ENCODE measurements around the gene EXOC4. TPM values are rescaled to one million over a fixed set of nuclear protein-coding genes. Genes with fewer than 3 reads are reported as not detected.

EXOC4 gene
- polyA plus RNA-seq, 2 donors, result 11.1 to 19.0 TPM

DNA sequence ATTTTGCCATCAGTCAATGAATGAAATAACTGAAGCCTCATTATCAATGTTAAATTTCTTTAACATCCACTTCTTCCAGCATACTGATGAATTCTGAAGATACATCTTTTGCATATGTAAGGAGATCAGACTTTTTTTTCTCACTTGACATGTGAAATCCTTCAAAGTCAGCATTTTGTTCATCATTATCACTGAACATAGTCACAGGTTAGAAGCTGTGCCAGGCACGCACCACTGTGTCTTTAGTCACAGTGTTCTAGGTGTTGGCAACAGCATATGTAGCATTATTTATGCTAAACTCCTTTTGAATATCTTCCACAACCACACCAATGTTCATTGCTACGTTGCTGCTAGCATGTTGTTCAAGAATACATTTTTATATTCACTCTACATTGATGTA, 450.1 kb downstream of the EXOC4 start:
- Histone ChIP-seq H3K36me3 (ENCODE audit: control insufficient read depth in 2 of 2, insufficient read depth in 2 of 2, low read length in 1 of 2) (no peaks in the 10 kb centered on the region), H3K27me3 (ENCODE audit: control insufficient read depth in 1 of 2, insufficient read depth in 2 of 2, low read length in 2 of 2) (no peaks in the 10 kb centered on the region), H3K9me3 (ENCODE audit: control insufficient read depth in 2 of 2, insufficient read depth in 1 of 2, low read depth in 1 of 2, low read length in 1 of 2) (no peaks in the 10 kb centered on the region), H3K4me3 (ENCODE audit: low read depth in 1 of 2, low read length in 2 of 2) (no peak overlapping the region), H3K27ac (ENCODE audit: low read depth in 2 of 2, low read length in 1 of 2) (no peak overlapping the region), H3K4me1 (ENCODE audit: control insufficient read depth in 2 of 2, insufficient read depth in 2 of 2, low read length in 1 of 2) (no peaks in the 10 kb centered on the region)
- WGBS, 2 donors, result 48 to 89% methylated on average over 2 of the region's 2 CpGs

DNA sequence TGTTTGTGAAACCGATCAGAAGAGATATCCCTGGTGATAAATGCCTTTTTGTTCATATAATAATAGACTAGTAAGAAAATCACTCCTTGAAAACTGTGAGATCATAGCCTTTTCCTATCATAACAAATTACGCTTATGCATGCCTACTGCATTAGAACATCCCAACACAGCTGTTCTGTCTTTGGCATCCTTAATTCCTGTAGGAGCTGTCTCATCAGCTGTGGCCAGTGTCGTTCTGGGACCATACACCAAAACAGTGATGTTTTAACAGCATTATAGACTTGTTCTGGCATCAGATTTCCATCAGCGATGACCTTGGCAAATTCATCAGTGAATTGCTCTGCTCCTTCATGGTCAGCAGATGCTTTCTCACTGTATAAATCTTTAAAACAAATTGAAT, 450.7 kb downstream of the EXOC4 start:
- no peak overlapping the region for H3K27ac ChIP-seq (ENCODE audit: low read depth in 2 of 2, low read length in 1 of 2)
- 65 to 80% methylated on average over 4 of the region's 4 CpGs for WGBS, 2 donors
- H3K36me3 ChIP-seq (ENCODE audit: control insufficient read depth in 2 of 2, insufficient read depth in 2 of 2, low read length in 1 of 2), result no peaks in the 10 kb centered on the region
- no peaks in the 10 kb centered on the region for H3K9me3 ChIP-seq (ENCODE audit: control insufficient read depth in 2 of 2, insufficient read depth in 1 of 2, low read depth in 1 of 2, low read length in 1 of 2)
- H3K4me1 ChIP-seq (ENCODE audit: control insufficient read depth in 2 of 2, insufficient read depth in 2 of 2, low read length in 1 of 2), result no peaks in the 10 kb centered on the region
- no peaks in the 10 kb centered on the region for H3K27me3 ChIP-seq (ENCODE audit: control insufficient read depth in 1 of 2, insufficient read depth in 2 of 2, low read length in 2 of 2)
- H3K4me3 ChIP-seq (ENCODE audit: low read depth in 1 of 2, low read length in 2 of 2), result no peak overlapping the region

DNA sequence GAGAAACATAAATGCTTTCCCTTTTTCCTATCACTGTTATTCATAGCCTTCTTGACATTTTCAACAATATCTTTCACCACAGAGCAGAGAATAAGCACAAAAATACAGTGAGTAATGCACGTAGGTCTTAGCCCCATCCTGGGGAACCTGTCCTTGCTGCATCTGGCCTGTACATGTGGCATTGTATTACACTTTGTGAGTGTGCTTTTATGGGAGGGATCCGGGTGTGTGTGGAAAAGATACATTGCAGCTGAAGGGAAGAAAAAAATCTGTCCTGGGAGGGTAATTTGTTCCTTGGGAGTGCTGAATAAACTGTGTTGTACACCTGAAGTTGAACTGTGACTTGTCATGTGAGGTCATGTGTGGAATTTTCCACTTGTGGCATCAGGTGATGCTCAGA, 451.6 kb downstream of the EXOC4 start:
- H3K27me3 ChIP-seq (ENCODE audit: control insufficient read depth in 1 of 2, insufficient read depth in 2 of 2, low read length in 2 of 2), result no peaks in the 10 kb centered on the region
- no peaks in the 10 kb centered on the region for H3K9me3 ChIP-seq (ENCODE audit: control insufficient read depth in 2 of 2, insufficient read depth in 1 of 2, low read depth in 1 of 2, low read length in 1 of 2)
- H3K4me1 ChIP-seq (ENCODE audit: control insufficient read depth in 2 of 2, insufficient read depth in 2 of 2, low read length in 1 of 2), result no peaks in the 10 kb centered on the region
- H3K27ac ChIP-seq (ENCODE audit: low read depth in 2 of 2, low read length in 1 of 2), result no peak overlapping the region
- no peak overlapping the region for H3K4me3 ChIP-seq (ENCODE audit: low read depth in 1 of 2, low read length in 2 of 2)
- no peaks in the 10 kb centered on the region for H3K36me3 ChIP-seq (ENCODE audit: control insufficient read depth in 2 of 2, insufficient read depth in 2 of 2, low read length in 1 of 2)
- WGBS, 2 donors, result 83 to 91% methylated on average over 2 of the region's 2 CpGs

DNA sequence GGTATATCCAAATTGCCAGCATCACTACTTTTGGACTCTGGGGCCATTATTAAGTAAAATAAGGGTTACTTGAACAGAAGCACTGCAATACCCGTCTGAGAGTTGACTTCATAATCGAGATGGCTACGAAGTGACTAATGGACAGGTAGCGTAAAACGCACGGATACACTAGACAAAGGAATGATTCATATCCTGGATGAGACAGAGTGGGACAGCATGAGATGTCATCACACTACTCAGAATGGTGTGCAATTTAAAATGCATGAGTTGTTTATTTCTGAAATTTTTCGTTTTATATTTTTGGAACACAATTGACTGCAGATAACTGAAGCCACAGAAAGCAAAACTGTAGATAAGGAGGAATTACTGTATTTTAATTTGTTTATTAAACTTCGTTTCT, 452.7 kb downstream of the EXOC4 start:
- no peak overlapping the region for H3K4me3 ChIP-seq (ENCODE audit: low read depth in 1 of 2, low read length in 2 of 2)
- 68 to 72% methylated on average over 8 of the region's 8 CpGs for WGBS, 2 donors
- no peaks in the 10 kb centered on the region for H3K27me3 ChIP-seq (ENCODE audit: control insufficient read depth in 1 of 2, insufficient read depth in 2 of 2, low read length in 2 of 2)
- H3K9me3 ChIP-seq (ENCODE audit: control insufficient read depth in 2 of 2, insufficient read depth in 1 of 2, low read depth in 1 of 2, low read length in 1 of 2), result no peaks in the 10 kb centered on the region
- H3K36me3 ChIP-seq (ENCODE audit: control insufficient read depth in 2 of 2, insufficient read depth in 2 of 2, low read length in 1 of 2), result no peaks in the 10 kb centered on the region
- no peak overlapping the region for H3K27ac ChIP-seq (ENCODE audit: low read depth in 2 of 2, low read length in 1 of 2)
- H3K4me1 ChIP-seq (ENCODE audit: control insufficient read depth in 2 of 2, insufficient read depth in 2 of 2, low read length in 1 of 2), result no peaks in the 10 kb centered on the region

DNA sequence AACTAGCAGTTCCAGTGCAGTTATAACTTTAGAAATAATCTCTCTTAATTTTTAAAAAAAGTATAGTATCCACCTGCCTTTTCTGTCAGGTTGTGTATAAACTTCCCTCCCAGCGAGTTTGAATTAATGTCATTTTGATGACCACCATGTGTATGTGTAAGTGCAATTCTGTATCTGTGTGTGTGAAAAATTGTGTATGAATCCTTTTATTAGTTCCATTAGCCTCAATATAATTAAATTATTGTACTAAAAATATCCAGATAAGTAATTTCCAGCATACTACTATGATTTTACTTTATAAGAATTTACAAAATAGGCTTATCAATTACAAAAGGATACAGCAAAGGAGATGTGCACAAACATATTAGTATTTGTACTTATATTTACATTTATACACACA, 453.1 kb downstream of the EXOC4 start:
- 98 to 100% methylated on average over 1 of the region's 1 CpG for WGBS, 2 donors
- Histone ChIP-seq H3K36me3 (ENCODE audit: control insufficient read depth in 2 of 2, insufficient read depth in 2 of 2, low read length in 1 of 2) (no peaks in the 10 kb centered on the region), H3K9me3 (ENCODE audit: control insufficient read depth in 2 of 2, insufficient read depth in 1 of 2, low read depth in 1 of 2, low read length in 1 of 2) (no peaks in the 10 kb centered on the region), H3K4me1 (ENCODE audit: control insufficient read depth in 2 of 2, insufficient read depth in 2 of 2, low read length in 1 of 2) (no peaks in the 10 kb centered on the region), H3K4me3 (ENCODE audit: low read depth in 1 of 2, low read length in 2 of 2) (no peak overlapping the region), H3K27me3 (ENCODE audit: control insufficient read depth in 1 of 2, insufficient read depth in 2 of 2, low read length in 2 of 2) (no peaks in the 10 kb centered on the region), H3K27ac (ENCODE audit: low read depth in 2 of 2, low read length in 1 of 2) (no peak overlapping the region)

DNA sequence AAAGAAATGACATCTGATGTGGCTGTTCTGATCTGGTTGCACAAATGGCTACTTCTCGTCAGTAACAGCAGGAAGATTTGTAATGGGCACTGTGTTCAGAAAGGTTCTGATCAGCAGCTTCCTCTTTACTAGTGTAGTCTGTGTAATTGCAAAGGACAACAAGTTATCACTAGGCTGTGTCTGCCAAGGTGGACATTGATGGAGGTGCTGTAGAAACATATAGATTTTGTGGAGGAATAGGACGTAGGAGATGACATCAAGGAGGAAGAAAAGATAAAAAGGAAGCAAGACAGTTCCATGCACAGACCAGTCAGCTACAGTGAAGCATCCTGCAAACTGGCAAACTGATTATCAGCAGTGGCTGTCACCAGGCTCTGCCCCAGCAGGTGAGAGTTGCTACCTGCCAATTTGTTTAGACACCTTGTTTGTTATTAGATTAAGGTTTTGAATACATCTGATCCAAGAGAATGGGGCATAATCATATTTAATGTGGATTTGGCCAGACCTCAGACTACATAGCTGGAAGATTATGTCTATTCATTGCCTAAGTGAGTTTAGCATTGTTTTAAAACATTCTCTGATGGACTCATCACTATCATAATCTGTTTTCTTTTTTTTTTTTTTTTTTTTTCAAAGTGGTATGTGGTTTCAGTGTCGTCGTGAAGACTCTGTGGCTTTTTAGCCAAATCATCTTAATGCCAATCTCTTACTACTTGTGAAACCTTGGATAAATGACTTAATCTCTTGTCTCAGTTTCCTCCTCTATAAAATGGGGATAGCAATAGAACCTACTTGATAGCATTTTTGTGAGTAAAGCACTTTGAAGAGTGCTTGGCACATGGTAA, 456.4 kb downstream of the EXOC4 start:
- no peak overlapping the region for H3K27ac ChIP-seq (ENCODE audit: low read depth in 2 of 2, low read length in 1 of 2)
- H3K27me3 ChIP-seq (ENCODE audit: control insufficient read depth in 1 of 2, insufficient read depth in 2 of 2, low read length in 2 of 2), result no peaks in the 10 kb centered on the region
- H3K9me3 ChIP-seq (ENCODE audit: control insufficient read depth in 2 of 2, insufficient read depth in 1 of 2, low read depth in 1 of 2, low read length in 1 of 2), result no peaks in the 10 kb centered on the region
- no peak overlapping the region for H3K4me3 ChIP-seq (ENCODE audit: low read depth in 1 of 2, low read length in 2 of 2)
- no peaks in the 10 kb centered on the region for H3K36me3 ChIP-seq (ENCODE audit: control insufficient read depth in 2 of 2, insufficient read depth in 2 of 2, low read length in 1 of 2)
- WGBS, 2 donors, result 59 to 67% methylated on average over 4 of the region's 4 CpGs
- no peaks in the 10 kb centered on the region for H3K4me1 ChIP-seq (ENCODE audit: control insufficient read depth in 2 of 2, insufficient read depth in 2 of 2, low read length in 1 of 2)

DNA sequence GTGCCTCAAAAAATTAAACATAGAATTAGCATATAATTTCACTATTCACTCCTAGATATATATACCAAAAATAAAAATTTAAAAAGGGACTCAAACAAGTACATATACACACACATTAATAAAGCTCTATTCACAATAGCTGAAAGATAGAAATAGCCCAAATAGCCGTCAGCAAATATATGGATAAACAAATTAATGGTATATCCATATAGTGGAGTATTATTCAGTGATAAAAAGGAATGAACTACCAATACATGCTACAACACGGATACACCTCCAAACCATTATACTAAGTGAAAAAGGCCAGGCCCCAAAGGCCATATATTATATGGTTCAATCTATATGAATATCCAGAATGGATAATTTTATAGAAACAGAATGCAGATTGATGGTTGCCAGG, 459.7 kb downstream of the EXOC4 start:
- Histone ChIP-seq H3K27me3 (ENCODE audit: control insufficient read depth in 1 of 2, insufficient read depth in 2 of 2, low read length in 2 of 2) (no peaks in the 10 kb centered on the region), H3K4me3 (ENCODE audit: low read depth in 1 of 2, low read length in 2 of 2) (no peak overlapping the region), H3K4me1 (ENCODE audit: control insufficient read depth in 2 of 2, insufficient read depth in 2 of 2, low read length in 1 of 2) (no peaks in the 10 kb centered on the region), H3K9me3 (ENCODE audit: control insufficient read depth in 2 of 2, insufficient read depth in 1 of 2, low read depth in 1 of 2, low read length in 1 of 2) (no peaks in the 10 kb centered on the region), H3K27ac (ENCODE audit: low read depth in 2 of 2, low read length in 1 of 2) (no peak overlapping the region), H3K36me3 (ENCODE audit: control insufficient read depth in 2 of 2, insufficient read depth in 2 of 2, low read length in 1 of 2) (no peaks in the 10 kb centered on the region)
- 98% methylated on average over 2 of the region's 2 CpGs for WGBS, 2 donors

DNA sequence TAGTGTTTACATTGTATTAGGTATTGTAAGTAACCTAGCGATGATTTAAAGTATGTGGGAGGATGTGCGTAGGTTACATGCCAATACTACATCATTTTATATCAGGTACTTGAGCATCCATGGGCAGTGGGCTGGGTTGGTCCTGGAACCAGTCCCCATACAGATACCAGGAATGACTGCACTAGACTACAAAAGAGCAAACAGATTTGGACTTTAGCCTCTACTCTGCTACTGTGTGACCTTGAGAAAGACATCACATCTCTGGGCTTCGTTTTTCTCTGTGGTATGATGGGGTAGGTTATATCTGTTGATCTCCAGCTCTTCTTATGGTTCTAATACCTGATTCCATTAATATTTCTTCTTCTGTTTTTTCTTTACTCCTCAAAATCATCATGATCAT, 461.8 kb downstream of the EXOC4 start:
- H3K9me3 ChIP-seq (ENCODE audit: control insufficient read depth in 2 of 2, insufficient read depth in 1 of 2, low read depth in 1 of 2, low read length in 1 of 2), result no peaks in the 10 kb centered on the region
- 86 to 95% methylated on average over 3 of the region's 3 CpGs for WGBS, 2 donors
- H3K36me3 ChIP-seq (ENCODE audit: control insufficient read depth in 2 of 2, insufficient read depth in 2 of 2, low read length in 1 of 2), result no peaks in the 10 kb centered on the region
- no peaks in the 10 kb centered on the region for H3K4me1 ChIP-seq (ENCODE audit: control insufficient read depth in 2 of 2, insufficient read depth in 2 of 2, low read length in 1 of 2)
- H3K4me3 ChIP-seq (ENCODE audit: low read depth in 1 of 2, low read length in 2 of 2), result no peak overlapping the region
- no peak overlapping the region for H3K27ac ChIP-seq (ENCODE audit: low read depth in 2 of 2, low read length in 1 of 2)
- no peaks in the 10 kb centered on the region for H3K27me3 ChIP-seq (ENCODE audit: control insufficient read depth in 1 of 2, insufficient read depth in 2 of 2, low read length in 2 of 2)

DNA sequence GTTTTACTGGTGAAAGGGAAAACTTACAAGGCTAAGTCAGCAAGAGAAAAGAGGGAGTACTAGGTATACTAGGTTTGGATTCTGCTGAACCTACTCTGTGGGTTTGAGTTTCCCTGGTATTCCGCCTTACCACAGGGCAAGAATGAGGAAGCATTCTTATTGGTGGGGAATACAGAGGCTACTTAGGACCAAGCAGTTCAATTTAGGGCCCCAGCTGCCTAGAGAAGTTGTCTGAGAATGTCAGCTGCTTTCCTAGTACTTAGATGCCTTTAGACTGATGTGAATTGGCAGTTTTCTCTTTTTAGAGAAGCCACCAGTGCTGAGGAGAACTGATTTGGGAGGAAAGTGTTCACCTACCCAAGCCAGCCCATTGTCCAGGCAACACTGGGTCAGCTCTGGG, 465.3 kb downstream of the EXOC4 start:
- no peak overlapping the region for H3K27ac ChIP-seq (ENCODE audit: low read depth in 2 of 2, low read length in 1 of 2)
- no peaks in the 10 kb centered on the region for H3K9me3 ChIP-seq (ENCODE audit: control insufficient read depth in 2 of 2, insufficient read depth in 1 of 2, low read depth in 1 of 2, low read length in 1 of 2)
- no peak overlapping the region for H3K4me3 ChIP-seq (ENCODE audit: low read depth in 1 of 2, low read length in 2 of 2)
- H3K27me3 ChIP-seq (ENCODE audit: control insufficient read depth in 1 of 2, insufficient read depth in 2 of 2, low read length in 2 of 2), result no peaks in the 10 kb centered on the region
- no peaks in the 10 kb centered on the region for H3K36me3 ChIP-seq (ENCODE audit: control insufficient read depth in 2 of 2, insufficient read depth in 2 of 2, low read length in 1 of 2)
- 95 to 97% methylated on average over 1 of the region's 1 CpG for WGBS, 2 donors
- no peaks in the 10 kb centered on the region for H3K4me1 ChIP-seq (ENCODE audit: control insufficient read depth in 2 of 2, insufficient read depth in 2 of 2, low read length in 1 of 2)

DNA sequence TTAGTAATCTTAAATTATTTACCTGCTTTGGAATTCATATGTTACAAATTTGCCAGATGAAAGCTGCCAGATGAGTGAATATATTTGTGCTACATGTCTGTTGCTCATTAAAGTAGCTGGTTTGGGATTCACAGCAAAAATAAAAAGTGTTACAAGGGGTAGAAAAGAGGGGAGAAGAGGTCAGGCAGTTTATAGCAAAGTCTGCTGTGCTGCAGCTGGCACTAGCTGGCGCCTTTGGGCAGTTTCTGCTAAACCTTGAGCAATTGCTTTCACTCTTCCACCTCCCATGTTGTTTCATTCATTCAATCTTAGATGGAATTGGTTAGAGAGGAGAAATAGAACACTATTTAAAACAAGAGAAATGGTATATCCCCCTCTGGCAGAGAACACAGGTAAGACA, 470.2 kb downstream of the EXOC4 start:
- no peaks in the 10 kb centered on the region for H3K9me3 ChIP-seq (ENCODE audit: control insufficient read depth in 2 of 2, insufficient read depth in 1 of 2, low read depth in 1 of 2, low read length in 1 of 2)
- H3K27me3 ChIP-seq (ENCODE audit: control insufficient read depth in 1 of 2, insufficient read depth in 2 of 2, low read length in 2 of 2), result no peaks in the 10 kb centered on the region
- H3K4me3 ChIP-seq (ENCODE audit: low read depth in 1 of 2, low read length in 2 of 2), result no peak overlapping the region
- WGBS, 2 donors, result 86 to 93% methylated on average over 1 of the region's 1 CpG
- peaks cover 0 to 2% of the 10 kb centered on the region in 2 donors for H3K36me3 ChIP-seq (ENCODE audit: control insufficient read depth in 2 of 2, insufficient read depth in 2 of 2, low read length in 1 of 2)
- H3K4me1 ChIP-seq (ENCODE audit: control insufficient read depth in 2 of 2, insufficient read depth in 2 of 2, low read length in 1 of 2), result no peaks in the 10 kb centered on the region
- H3K27ac ChIP-seq (ENCODE audit: low read depth in 2 of 2, low read length in 1 of 2), result no peak overlapping the region
